Activated T-cell treated with anti-CD3 and anti-CD28 coated beads, Interleukin-2, amount 50 U/mL, for 4 hours (primary cell): ENCODE results near the gene DENND1B. TPM values are rescaled to one million over a fixed set of nuclear protein-coding genes. Genes with fewer than 3 reads are reported as not detected.
"Not testable (repeated sequence)": the region's sequence is repeated elsewhere in the genome, so short reads cannot be mapped to it uniquely, and the experiment has no call there.

Source experiments
- ATAC-seq, 2 donors: fragments of 200-7000 bp; cut with Tn5 transposase; one replicate each; pipeline ENCODE4 v1.10.0; 2021
- DNase-seq: peaks from one replicate; pipeline ENCODE4 v3.0.0-alpha.2; 2020
- H3K27me3 Mint-ChIP-seq: one replicate; pipeline ENCODE4 v1.8.0; 2021; ENCODE audit warnings: low read depth, mixed read lengths
- H3K36me3 Mint-ChIP-seq: one replicate; pipeline ENCODE4 v1.8.0; 2022; ENCODE audit warnings: mixed read lengths; ENCODE audit not compliant: insufficient read depth
- H3K4me1 Mint-ChIP-seq: one replicate; pipeline ENCODE4 v1.8.0; 2021; ENCODE audit warnings: low read depth, mixed read lengths
- H3K4me3 Mint-ChIP-seq: one replicate; pipeline ENCODE4 v1.8.0; 2021; ENCODE audit warnings: mild to moderate bottlenecking, moderate library complexity, mixed read lengths
- H3K9me3 Mint-ChIP-seq: one replicate; pipeline ENCODE4 v1.8.0; 2021; ENCODE audit warnings: mixed read lengths
- total RNA-seq, 3 donors: library from RNA; stranded (reverse); gene quantifications; one replicate each; pipeline ENCODE4 v1.2.1, GENCODE V29; 2021

DENND1B gene
- total RNA-seq, 3 donors from 2014 or later, result 7.7 to 9.0 (median 9.0) TPM

GRCh38 chr1:197773856-197774255 is 1.4 kb downstream of the DENND1B start:
- ATAC-seq (no peak), DNase-seq (no peak)
- H3K4me3 Mint-ChIP-seq, result peak overlapping the region; percentile 94
- H3K36me3 Mint-ChIP-seq, result no peaks in the 10 kb centered on the region
- peaks cover 72% of the 10 kb centered on the region for H3K4me1 Mint-ChIP-seq
- H3K27me3 Mint-ChIP-seq, result no peaks in the 10 kb centered on the region
- no peaks in the 10 kb centered on the region for H3K9me3 Mint-ChIP-seq

GRCh38 chr1:197771904-197772556 is 3.2 kb downstream of the DENND1B start:
- DNase-seq, result no peak
- no peak overlapping the region for H3K4me3 Mint-ChIP-seq
- peaks cover 1% of the 10 kb centered on the region for H3K36me3 Mint-ChIP-seq
- H3K4me1 Mint-ChIP-seq, result peaks cover 72% of the 10 kb centered on the region
- H3K9me3 Mint-ChIP-seq, result no peaks in the 10 kb centered on the region
- no peaks in the 10 kb centered on the region for H3K27me3 Mint-ChIP-seq
- ATAC-seq, result no peak

- Mint-ChIP-seq H3K4me1 (peaks cover 71% of the 10 kb centered on the region), H3K36me3 (peaks cover 1% of the 10 kb centered on the region), H3K4me3 (no peak overlapping the region), H3K27me3 (no peaks in the 10 kb centered on the region), H3K9me3 (no peaks in the 10 kb centered on the region)
- no peak for ATAC-seq
- no peak for DNase-seq
Observed at GRCh38 chr1:197771386-197771785, 3.9 kb downstream of the DENND1B start.

- ATAC-seq, result no peak
- Mint-ChIP-seq H3K4me1 (peaks cover 71% of the 10 kb centered on the region), H3K36me3 (peaks cover 1% of the 10 kb centered on the region), H3K9me3 (no peaks in the 10 kb centered on the region), H3K27me3 (no peaks in the 10 kb centered on the region), H3K4me3 (no peak overlapping the region)
- no peak for DNase-seq
Observed at GRCh38 chr1:197770243-197770642, 5.0 kb downstream of the DENND1B start.

- Mint-ChIP-seq H3K27me3 (no peaks in the 10 kb centered on the region), H3K4me3 (no peak overlapping the region), H3K9me3 (no peaks in the 10 kb centered on the region), H3K4me1 (peaks cover 73% of the 10 kb centered on the region), H3K36me3 (peaks cover 1% of the 10 kb centered on the region)
- ATAC-seq, result no peak
- no peak for DNase-seq
Observed at GRCh38 chr1:197769287-197769686, 6.0 kb downstream of the DENND1B start.

GRCh38 chr1:197768014-197768805 is 7.1 kb downstream of the DENND1B start:
- ATAC-seq (no peak), DNase-seq (no peak)
- no peaks in the 10 kb centered on the region for H3K9me3 Mint-ChIP-seq
- H3K4me1 Mint-ChIP-seq, result peaks cover 70% of the 10 kb centered on the region
- peak overlapping the region; percentile 9 for H3K4me3 Mint-ChIP-seq
- H3K27me3 Mint-ChIP-seq, result no peaks in the 10 kb centered on the region
- H3K36me3 Mint-ChIP-seq, result peaks cover 1% of the 10 kb centered on the region

- Mint-ChIP-seq H3K27me3 (no peaks in the 10 kb centered on the region), H3K4me3 (no peak overlapping the region), H3K4me1 (peaks cover 53% of the 10 kb centered on the region), H3K9me3 (no peaks in the 10 kb centered on the region), H3K36me3 (peaks cover 6% of the 10 kb centered on the region)
- DNase-seq, result no peak
- peak in 1 of 2 donors; percentile 28 for ATAC-seq
Observed at GRCh38 chr1:197763769-197764168, 11.5 kb downstream of the DENND1B start.

GRCh38 chr1:197763307-197763706 is 12.0 kb downstream of the DENND1B start:
- ATAC-seq (no peak), DNase-seq (no peak)
- no peaks in the 10 kb centered on the region for H3K9me3 Mint-ChIP-seq
- H3K4me3 Mint-ChIP-seq, result no peak overlapping the region
- peaks cover 49% of the 10 kb centered on the region for H3K4me1 Mint-ChIP-seq
- peaks cover 6% of the 10 kb centered on the region for H3K36me3 Mint-ChIP-seq
- no peaks in the 10 kb centered on the region for H3K27me3 Mint-ChIP-seq

GRCh38 chr1:197761654-197762053 is 13.6 kb downstream of the DENND1B start:
- ATAC-seq (no peak), DNase-seq (no peak)
- H3K27me3 Mint-ChIP-seq, result no peaks in the 10 kb centered on the region
- no peaks in the 10 kb centered on the region for H3K9me3 Mint-ChIP-seq
- H3K4me3 Mint-ChIP-seq, result peak overlapping the region; percentile 17
- peaks cover 4% of the 10 kb centered on the region for H3K36me3 Mint-ChIP-seq
- peaks cover 41% of the 10 kb centered on the region for H3K4me1 Mint-ChIP-seq

GRCh38 chr1:197755553-197755952 is 19.7 kb downstream of the DENND1B start:
- H3K4me3 Mint-ChIP-seq, ATAC-seq, DNase-seq, H3K27me3 Mint-ChIP-seq, H3K9me3 Mint-ChIP-seq: not testable (repeated sequence)
- peaks cover 14% of the 10 kb centered on the region for H3K36me3 Mint-ChIP-seq
- peaks cover 28% of the 10 kb centered on the region for H3K4me1 Mint-ChIP-seq

- H3K9me3 Mint-ChIP-seq, DNase-seq, ATAC-seq, H3K4me3 Mint-ChIP-seq, H3K27me3 Mint-ChIP-seq: not testable (repeated sequence)
- Mint-ChIP-seq H3K4me1 (peaks cover 36% of the 10 kb centered on the region), H3K36me3 (peaks cover 16% of the 10 kb centered on the region)
Observed at GRCh38 chr1:197752652-197753164, 22.6 kb downstream of the DENND1B start.

- ATAC-seq (no peak), DNase-seq (no peak)
- Mint-ChIP-seq H3K4me3 (no peak overlapping the region), H3K27me3 (no peaks in the 10 kb centered on the region), H3K9me3 (no peaks in the 10 kb centered on the region), H3K4me1 (peaks cover 30% of the 10 kb centered on the region), H3K36me3 (peaks cover 18% of the 10 kb centered on the region)
Observed at GRCh38 chr1:197750366-197750765, 24.9 kb downstream of the DENND1B start.

- peaks cover 19% of the 10 kb centered on the region for H3K36me3 Mint-ChIP-seq
- H3K4me1 Mint-ChIP-seq, result peaks cover 48% of the 10 kb centered on the region
- no peaks in the 10 kb centered on the region for H3K27me3 Mint-ChIP-seq
- no peak overlapping the region for H3K4me3 Mint-ChIP-seq
- H3K9me3 Mint-ChIP-seq, result peaks cover 3% of the 10 kb centered on the region
- ATAC-seq (no peak), DNase-seq (no peak)
Observed at GRCh38 chr1:197745911-197746310, 29.4 kb downstream of the DENND1B start.

- Mint-ChIP-seq H3K4me1 (peaks cover 44% of the 10 kb centered on the region), H3K4me3 (no peak overlapping the region), H3K9me3 (peaks cover 3% of the 10 kb centered on the region), H3K27me3 (no peaks in the 10 kb centered on the region), H3K36me3 (peaks cover 17% of the 10 kb centered on the region)
- ATAC-seq (no peak), DNase-seq (no peak)
Observed at GRCh38 chr1:197744979-197745378, 30.3 kb downstream of the DENND1B start.

GRCh38 chr1:197743578-197743977 is 31.7 kb downstream of the DENND1B start:
- no peak for DNase-seq
- no peak for ATAC-seq
- H3K4me3 Mint-ChIP-seq, result no peak overlapping the region
- H3K36me3 Mint-ChIP-seq, result peaks cover 17% of the 10 kb centered on the region
- H3K4me1 Mint-ChIP-seq, result peaks cover 50% of the 10 kb centered on the region
- no peaks in the 10 kb centered on the region for H3K27me3 Mint-ChIP-seq
- H3K9me3 Mint-ChIP-seq, result peaks cover 3% of the 10 kb centered on the region
